Measurements from ENCODE around the gene FPGS. TPM values are rescaled to one million over a fixed set of nuclear protein-coding genes. Genes with fewer than 3 reads are reported as not detected.

The FPGS gene
- total RNA-seq, 1 donor from 2014 or later = 51.3 TPM

- Mint-ChIP-seq H3K4me1 (ENCODE audit: unreplicated experiment) (peaks cover 62% of the 10 kb centered on the region), H3K27me3 (ENCODE audit: unreplicated experiment) (peaks cover 14% of the 10 kb centered on the region), H3K4me3 (ENCODE audit: unreplicated experiment) (peak overlapping the region; percentile 85), H3K36me3 (ENCODE audit: low read depth, unreplicated experiment) (peaks cover 44% of the 10 kb centered on the region), H3K27ac (ENCODE audit: unreplicated experiment) (peak overlapping the region; percentile 98), H3K9me3 (ENCODE audit: unreplicated experiment) (no peaks in the 10 kb centered on the region)
- TF ChIP-seq, protein P1, sequence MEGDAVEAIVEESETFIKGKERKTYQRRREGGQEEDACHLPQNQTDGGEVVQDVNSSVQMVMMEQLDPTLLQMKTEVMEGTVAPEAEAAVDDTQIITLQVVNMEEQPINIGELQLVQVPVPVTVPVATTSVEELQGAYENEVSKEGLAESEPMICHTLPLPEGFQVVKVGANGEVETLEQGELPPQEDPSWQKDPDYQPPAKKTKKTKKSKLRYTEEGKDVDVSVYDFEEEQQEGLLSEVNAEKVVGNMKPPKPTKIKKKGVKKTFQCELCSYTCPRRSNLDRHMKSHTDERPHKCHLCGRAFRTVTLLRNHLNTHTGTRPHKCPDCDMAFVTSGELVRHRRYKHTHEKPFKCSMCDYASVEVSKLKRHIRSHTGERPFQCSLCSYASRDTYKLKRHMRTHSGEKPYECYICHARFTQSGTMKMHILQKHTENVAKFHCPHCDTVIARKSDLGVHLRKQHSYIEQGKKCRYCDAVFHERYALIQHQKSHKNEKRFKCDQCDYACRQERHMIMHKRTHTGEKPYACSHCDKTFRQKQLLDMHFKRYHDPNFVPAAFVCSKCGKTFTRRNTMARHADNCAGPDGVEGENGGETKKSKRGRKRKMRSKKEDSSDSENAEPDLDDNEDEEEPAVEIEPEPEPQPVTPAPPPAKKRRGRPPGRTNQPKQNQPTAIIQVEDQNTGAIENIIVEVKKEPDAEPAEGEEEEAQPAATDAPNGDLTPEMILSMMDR (IDR thresholded peaks at IDR 0.05; ENCODE audit: unreplicated experiment) = no peak
- no peak for DNase-seq (ENCODE audit: low spot score)
These were observed 41.2 kb upstream of the FPGS start for GRCh38 chr9:127761491-127761956.

DNA sequence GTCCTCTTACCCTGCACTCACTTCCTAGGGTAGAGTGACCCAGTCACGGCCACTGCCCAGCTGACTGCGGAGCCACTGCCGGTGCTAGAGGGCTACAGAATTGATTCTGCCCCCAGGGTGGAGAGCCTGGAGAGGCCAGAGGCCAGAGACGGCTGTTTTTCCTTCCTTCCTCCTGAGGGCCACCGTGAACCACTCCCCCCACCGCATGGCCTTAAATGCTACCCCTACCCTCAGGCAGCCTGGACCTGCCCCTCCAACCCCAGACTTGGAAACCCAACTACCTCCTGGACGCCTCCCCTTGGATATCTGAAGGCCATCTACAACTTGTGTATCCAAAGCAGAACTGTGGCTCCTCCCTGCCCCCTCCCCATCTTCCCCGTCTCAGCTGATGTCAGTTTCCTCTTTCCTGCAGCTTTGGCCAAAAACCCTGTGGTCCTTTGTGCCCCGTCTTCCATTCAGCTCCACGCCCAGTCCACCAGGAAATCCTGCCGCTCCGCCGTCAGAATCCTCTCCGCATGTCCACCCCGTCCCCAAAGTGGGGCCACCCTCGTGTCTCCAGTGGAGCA, 40.5 kb upstream of the FPGS start:
- H3K27ac Mint-ChIP-seq (ENCODE audit: unreplicated experiment) = peak overlapping the region; percentile 98
- peak; percentile 68 for DNase-seq (ENCODE audit: low spot score)
- H3K27me3 Mint-ChIP-seq (ENCODE audit: unreplicated experiment) = peaks cover 11% of the 10 kb centered on the region
- H3K4me1 Mint-ChIP-seq (ENCODE audit: unreplicated experiment) = peaks cover 68% of the 10 kb centered on the region
- H3K4me3 Mint-ChIP-seq (ENCODE audit: unreplicated experiment) = peak overlapping the region; percentile 85
- peaks cover 51% of the 10 kb centered on the region for H3K36me3 Mint-ChIP-seq (ENCODE audit: low read depth, unreplicated experiment)
- TF ChIP-seq, protein P1 (IDR thresholded peaks at IDR 0.05; ENCODE audit: unreplicated experiment) = no peak
- no peaks in the 10 kb centered on the region for H3K9me3 Mint-ChIP-seq (ENCODE audit: unreplicated experiment)

GRCh38 chr9:127763918-127764384, 38.7 kb upstream of the FPGS start:
- TF ChIP-seq, protein P1 (IDR thresholded peaks at IDR 0.05; ENCODE audit: unreplicated experiment) = peak; percentile 39
- peak overlapping the region; percentile 98 for H3K27ac Mint-ChIP-seq (ENCODE audit: unreplicated experiment)
- H3K27me3 Mint-ChIP-seq (ENCODE audit: unreplicated experiment) = peaks cover 10% of the 10 kb centered on the region
- H3K9me3 Mint-ChIP-seq (ENCODE audit: unreplicated experiment) = no peaks in the 10 kb centered on the region
- peaks cover 52% of the 10 kb centered on the region for H3K36me3 Mint-ChIP-seq (ENCODE audit: low read depth, unreplicated experiment)
- H3K4me3 Mint-ChIP-seq (ENCODE audit: unreplicated experiment) = peak overlapping the region; percentile 74
- DNase-seq (ENCODE audit: low spot score) = peak; percentile 76
- peaks cover 75% of the 10 kb centered on the region for H3K4me1 Mint-ChIP-seq (ENCODE audit: unreplicated experiment)

DNA sequence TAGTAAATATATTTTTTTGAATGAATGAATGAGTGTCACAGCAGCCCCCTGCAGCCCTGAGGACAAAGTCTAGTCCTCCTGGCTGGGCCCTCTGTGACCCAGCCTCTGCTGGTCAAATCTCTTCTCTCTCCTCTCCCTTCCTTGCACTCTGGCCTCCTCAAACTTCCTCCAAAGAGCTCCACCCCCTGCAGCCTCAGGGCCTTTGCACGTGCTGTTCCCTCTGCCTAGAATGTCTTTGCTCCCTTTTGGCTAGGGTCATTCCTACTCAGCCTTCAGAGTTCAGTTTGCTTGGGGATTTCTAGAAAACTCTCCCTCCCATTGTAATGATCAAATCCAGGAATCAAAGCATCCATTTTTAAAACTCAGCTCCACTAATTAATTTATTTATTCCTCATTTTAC, 37.3 kb upstream of the FPGS start:
- Mint-ChIP-seq H3K27me3 (ENCODE audit: unreplicated experiment) (peaks cover 14% of the 10 kb centered on the region), H3K36me3 (ENCODE audit: low read depth, unreplicated experiment) (peaks cover 50% of the 10 kb centered on the region), H3K9me3 (ENCODE audit: unreplicated experiment) (no peaks in the 10 kb centered on the region), H3K4me3 (ENCODE audit: unreplicated experiment) (peak overlapping the region; percentile 80), H3K4me1 (ENCODE audit: unreplicated experiment) (peaks cover 83% of the 10 kb centered on the region), H3K27ac (ENCODE audit: unreplicated experiment) (peak overlapping the region; percentile 90)
- TF ChIP-seq, protein P1 (IDR thresholded peaks at IDR 0.05; ENCODE audit: unreplicated experiment) = no peak
- no peak for DNase-seq (ENCODE audit: low spot score)

DNA sequence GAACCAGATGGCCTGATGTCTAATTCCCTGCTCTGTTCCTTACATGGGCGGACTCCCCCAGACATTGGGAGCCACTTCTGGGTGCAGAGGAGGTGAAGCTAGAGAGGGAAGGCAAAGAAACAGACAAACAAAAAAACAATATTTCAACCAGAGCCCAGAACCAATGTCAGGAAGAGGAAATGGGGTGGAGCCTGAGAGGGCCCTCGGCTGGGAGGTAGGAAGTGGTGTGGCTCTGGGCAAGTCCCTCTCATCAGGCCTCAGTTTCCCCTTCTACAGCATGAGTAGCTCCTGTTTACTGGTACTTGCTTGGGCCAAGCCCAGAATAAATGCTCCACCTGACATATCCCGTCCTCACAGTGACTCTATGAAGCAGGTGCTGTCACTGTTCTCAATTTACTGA, 35.3 kb upstream of the FPGS start:
- peaks cover 72% of the 10 kb centered on the region for H3K4me1 Mint-ChIP-seq (ENCODE audit: unreplicated experiment)
- peaks cover 14% of the 10 kb centered on the region for H3K27me3 Mint-ChIP-seq (ENCODE audit: unreplicated experiment)
- DNase-seq (ENCODE audit: low spot score) = no peak
- peak overlapping the region; percentile 96 for H3K27ac Mint-ChIP-seq (ENCODE audit: unreplicated experiment)
- H3K4me3 Mint-ChIP-seq (ENCODE audit: unreplicated experiment) = peak overlapping the region; percentile 88
- H3K36me3 Mint-ChIP-seq (ENCODE audit: low read depth, unreplicated experiment) = peaks cover 45% of the 10 kb centered on the region
- TF ChIP-seq, protein P1 (IDR thresholded peaks at IDR 0.05; ENCODE audit: unreplicated experiment) = no peak
- H3K9me3 Mint-ChIP-seq (ENCODE audit: unreplicated experiment) = no peaks in the 10 kb centered on the region
